ENCODE results near the gene DYNLT2B. TPM values are rescaled to one million over a fixed set of nuclear protein-coding genes. Genes with fewer than 3 reads are reported as not detected.
"Not testable (repeated sequence)": the region's sequence is repeated elsewhere in the genome, so short reads cannot be mapped to it uniquely, and the experiment has no call there.

Gene DYNLT2B
- total and polyA plus RNA-seq, 4 donors: 1.1 to 3.7 (median 2.9) TPM

DNA sequence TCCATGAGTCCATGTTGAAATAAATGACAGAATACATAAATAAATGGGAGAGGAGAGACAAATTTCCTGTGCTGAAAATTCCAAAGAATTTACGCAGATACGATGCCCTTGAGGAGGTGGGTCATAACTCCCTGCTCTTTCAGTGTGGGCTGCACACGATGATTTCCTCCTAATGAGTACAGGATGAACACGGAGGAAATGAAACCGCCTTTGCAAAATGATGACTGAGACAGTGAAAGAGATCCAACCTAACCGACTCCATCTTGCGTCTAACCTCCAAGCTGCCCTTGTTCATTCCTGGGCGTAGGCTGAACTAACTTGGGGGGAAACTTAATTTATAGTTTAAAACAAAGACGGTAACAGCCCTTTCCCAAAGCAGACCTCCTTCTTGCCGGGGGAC lies 15.5 kb downstream of the DYNLT2B start:
- H3K27ac ChIP-seq (ENCODE audit: low read depth in 1 of 2, low read length in 2 of 2); H3K4me1 ChIP-seq (ENCODE audit: control insufficient read depth in 4 of 4, insufficient read depth in 4 of 4, low read length in 3 of 4); H3K9me3 ChIP-seq (ENCODE audit: control insufficient read depth in 4 of 4, low read length in 3 of 4); H3K36me3 ChIP-seq (ENCODE audit: control insufficient read depth in 4 of 4, insufficient read depth in 3 of 4, low read depth in 1 of 4, low read length in 3 of 4); H3K4me3 ChIP-seq (ENCODE audit: low read depth in 1 of 3, low read length in 3 of 3); H3K9ac ChIP-seq (ENCODE audit: low read depth in 1 of 2, low read length in 2 of 2); H3K27me3 ChIP-seq (ENCODE audit: control insufficient read depth in 4 of 4, insufficient read depth in 4 of 4, low read length in 3 of 4); DNase-seq (ENCODE audit: low spot score): not testable (repeated sequence)
- WGBS: 73% methylated on average over 7 of the region's 10 CpGs

DNA sequence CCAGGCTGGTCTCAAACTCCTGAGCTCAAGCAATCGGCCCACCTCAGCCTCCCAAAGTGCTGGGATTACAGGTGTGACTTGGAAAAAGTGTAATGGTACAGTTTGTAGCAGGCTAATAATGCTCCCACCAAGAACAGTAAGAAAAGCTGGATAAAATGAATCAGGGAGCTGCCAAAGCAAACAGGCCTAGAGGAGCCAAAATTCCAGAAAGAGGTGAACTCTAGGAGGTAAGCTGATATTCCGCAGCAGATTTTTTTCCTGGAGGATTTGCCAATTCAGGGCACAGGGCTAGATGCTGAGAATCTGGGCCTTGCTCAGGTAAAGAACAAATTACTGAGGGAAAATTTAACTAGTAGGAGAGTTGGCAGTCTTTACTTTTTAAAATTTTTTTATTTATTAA lies 19.5 kb downstream of the DYNLT2B start:
- Histone ChIP-seq H3K36me3 (ENCODE audit: control insufficient read depth in 4 of 4, insufficient read depth in 3 of 4, low read depth in 1 of 4, low read length in 3 of 4) (no peaks in the 10 kb centered on the region), H3K4me1 (ENCODE audit: control insufficient read depth in 4 of 4, insufficient read depth in 4 of 4, low read length in 3 of 4) (peaks cover 0 to 4% (median under 1%) of the 10 kb centered on the region in 4 donors), H3K4me3 (ENCODE audit: low read depth in 1 of 3, low read length in 3 of 3) (no peak overlapping the region), H3K9ac (ENCODE audit: low read depth in 1 of 2, low read length in 2 of 2) (no peak overlapping the region), H3K27me3 (ENCODE audit: control insufficient read depth in 4 of 4, insufficient read depth in 4 of 4, low read length in 3 of 4) (no peaks in the 10 kb centered on the region), H3K27ac (ENCODE audit: low read depth in 1 of 2, low read length in 2 of 2) (no peak overlapping the region), H3K9me3 (ENCODE audit: control insufficient read depth in 4 of 4, low read length in 3 of 4) (no peaks in the 10 kb centered on the region)
- DNase-seq (ENCODE audit: low spot score): no peak
- TF ChIP-seq FOXA1 (IDR thresholded peaks at IDR 0.05) (no peak), FOXA2 (IDR thresholded peaks at IDR 0.05) (no peak), GABPA (IDR thresholded peaks at IDR 0.05 in 1 of 2, conservative IDR thresholded peaks at IDR 0.05 in 1 of 2) (no peak), HNF4G (IDR thresholded peaks at IDR 0.05) (no peak), SP1 (IDR thresholded peaks at IDR 0.05) (no peak), JUND (IDR thresholded peaks at IDR 0.05) (no peak)
- TF ChIP-seq, protein P1, sequence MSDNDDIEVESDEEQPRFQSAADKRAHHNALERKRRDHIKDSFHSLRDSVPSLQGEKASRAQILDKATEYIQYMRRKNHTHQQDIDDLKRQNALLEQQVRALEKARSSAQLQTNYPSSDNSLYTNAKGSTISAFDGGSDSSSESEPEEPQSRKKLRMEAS (IDR thresholded peaks at IDR 0.05): no peak
- TF ChIP-seq, protein P2, sequence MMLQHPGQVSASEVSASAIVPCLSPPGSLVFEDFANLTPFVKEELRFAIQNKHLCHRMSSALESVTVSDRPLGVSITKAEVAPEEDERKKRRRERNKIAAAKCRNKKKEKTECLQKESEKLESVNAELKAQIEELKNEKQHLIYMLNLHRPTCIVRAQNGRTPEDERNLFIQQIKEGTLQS (IDR thresholded peaks at IDR 0.05): no peak
- TF ChIP-seq, protein P3, sequence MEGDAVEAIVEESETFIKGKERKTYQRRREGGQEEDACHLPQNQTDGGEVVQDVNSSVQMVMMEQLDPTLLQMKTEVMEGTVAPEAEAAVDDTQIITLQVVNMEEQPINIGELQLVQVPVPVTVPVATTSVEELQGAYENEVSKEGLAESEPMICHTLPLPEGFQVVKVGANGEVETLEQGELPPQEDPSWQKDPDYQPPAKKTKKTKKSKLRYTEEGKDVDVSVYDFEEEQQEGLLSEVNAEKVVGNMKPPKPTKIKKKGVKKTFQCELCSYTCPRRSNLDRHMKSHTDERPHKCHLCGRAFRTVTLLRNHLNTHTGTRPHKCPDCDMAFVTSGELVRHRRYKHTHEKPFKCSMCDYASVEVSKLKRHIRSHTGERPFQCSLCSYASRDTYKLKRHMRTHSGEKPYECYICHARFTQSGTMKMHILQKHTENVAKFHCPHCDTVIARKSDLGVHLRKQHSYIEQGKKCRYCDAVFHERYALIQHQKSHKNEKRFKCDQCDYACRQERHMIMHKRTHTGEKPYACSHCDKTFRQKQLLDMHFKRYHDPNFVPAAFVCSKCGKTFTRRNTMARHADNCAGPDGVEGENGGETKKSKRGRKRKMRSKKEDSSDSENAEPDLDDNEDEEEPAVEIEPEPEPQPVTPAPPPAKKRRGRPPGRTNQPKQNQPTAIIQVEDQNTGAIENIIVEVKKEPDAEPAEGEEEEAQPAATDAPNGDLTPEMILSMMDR (IDR thresholded peaks at IDR 0.05; ENCODE audit: low read depth, low read length, missing input control): no peak
- 66% methylated on average over 2 of the region's 2 CpGs for WGBS

DNA sequence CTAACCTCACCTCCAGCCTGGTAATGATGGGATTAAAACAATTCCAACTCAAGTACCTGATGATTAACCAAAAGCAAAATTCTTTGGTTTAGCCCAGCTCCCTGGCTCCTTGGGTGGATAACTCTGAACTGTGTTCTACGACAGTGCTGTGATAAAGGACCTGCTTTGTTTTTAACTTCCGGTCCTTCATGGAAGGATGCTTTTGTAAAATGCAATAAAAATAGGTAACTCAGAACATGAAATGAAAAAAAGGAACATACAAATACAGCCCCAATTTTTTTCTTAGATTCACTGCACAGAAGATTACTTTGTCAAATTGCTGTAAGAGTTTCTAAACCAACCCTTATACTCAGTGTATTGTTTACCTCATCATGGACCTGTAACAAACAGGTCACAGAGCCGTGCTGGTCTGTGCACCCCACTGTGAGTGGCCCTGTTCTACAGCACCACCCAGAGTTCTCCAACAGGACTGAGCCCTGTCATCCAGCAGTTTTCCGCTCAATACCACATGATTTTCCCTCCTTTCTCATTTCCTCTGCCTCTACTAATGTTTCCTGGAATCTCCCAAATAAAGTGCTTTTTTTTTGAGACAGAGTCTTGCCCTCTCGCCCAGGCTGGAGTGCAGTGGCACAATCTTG lies 25.6 kb downstream of the DYNLT2B start:
- no peak overlapping the region for H3K9ac ChIP-seq (ENCODE audit: low read depth in 1 of 2, low read length in 2 of 2)
- DNase-seq (ENCODE audit: low spot score): no peak
- no peak for TF ChIP-seq FOXA2 (IDR thresholded peaks at IDR 0.05)
- no peak for TF ChIP-seq EGR1 (IDR thresholded peaks at IDR 0.05; ENCODE audit: low read depth in 2 of 2)
- no peak for TF ChIP-seq NR2F2 (IDR thresholded peaks at IDR 0.05)
- TF ChIP-seq, protein P4, sequence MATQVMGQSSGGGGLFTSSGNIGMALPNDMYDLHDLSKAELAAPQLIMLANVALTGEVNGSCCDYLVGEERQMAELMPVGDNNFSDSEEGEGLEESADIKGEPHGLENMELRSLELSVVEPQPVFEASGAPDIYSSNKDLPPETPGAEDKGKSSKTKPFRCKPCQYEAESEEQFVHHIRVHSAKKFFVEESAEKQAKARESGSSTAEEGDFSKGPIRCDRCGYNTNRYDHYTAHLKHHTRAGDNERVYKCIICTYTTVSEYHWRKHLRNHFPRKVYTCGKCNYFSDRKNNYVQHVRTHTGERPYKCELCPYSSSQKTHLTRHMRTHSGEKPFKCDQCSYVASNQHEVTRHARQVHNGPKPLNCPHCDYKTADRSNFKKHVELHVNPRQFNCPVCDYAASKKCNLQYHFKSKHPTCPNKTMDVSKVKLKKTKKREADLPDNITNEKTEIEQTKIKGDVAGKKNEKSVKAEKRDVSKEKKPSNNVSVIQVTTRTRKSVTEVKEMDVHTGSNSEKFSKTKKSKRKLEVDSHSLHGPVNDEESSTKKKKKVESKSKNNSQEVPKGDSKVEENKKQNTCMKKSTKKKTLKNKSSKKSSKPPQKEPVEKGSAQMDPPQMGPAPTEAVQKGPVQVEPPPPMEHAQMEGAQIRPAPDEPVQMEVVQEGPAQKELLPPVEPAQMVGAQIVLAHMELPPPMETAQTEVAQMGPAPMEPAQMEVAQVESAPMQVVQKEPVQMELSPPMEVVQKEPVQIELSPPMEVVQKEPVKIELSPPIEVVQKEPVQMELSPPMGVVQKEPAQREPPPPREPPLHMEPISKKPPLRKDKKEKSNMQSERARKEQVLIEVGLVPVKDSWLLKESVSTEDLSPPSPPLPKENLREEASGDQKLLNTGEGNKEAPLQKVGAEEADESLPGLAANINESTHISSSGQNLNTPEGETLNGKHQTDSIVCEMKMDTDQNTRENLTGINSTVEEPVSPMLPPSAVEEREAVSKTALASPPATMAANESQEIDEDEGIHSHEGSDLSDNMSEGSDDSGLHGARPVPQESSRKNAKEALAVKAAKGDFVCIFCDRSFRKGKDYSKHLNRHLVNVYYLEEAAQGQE (IDR thresholded peaks at IDR 0.05): no peak
- TF ChIP-seq, protein P2 (IDR thresholded peaks at IDR 0.05): no peak
- no peak for TF ChIP-seq SP1 (IDR thresholded peaks at IDR 0.05)
- TF ChIP-seq, protein P1 (IDR thresholded peaks at IDR 0.05): no peak
- TF ChIP-seq RAD21 (IDR thresholded peaks at IDR 0.05): peak in 1 of 2 donors; percentile 21
- 86% methylated on average over 5 of the region's 5 CpGs for WGBS
- no peaks in the 10 kb centered on the region for H3K9me3 ChIP-seq (ENCODE audit: control insufficient read depth in 4 of 4, low read length in 3 of 4)
- no peaks in the 10 kb centered on the region for H3K27me3 ChIP-seq (ENCODE audit: control insufficient read depth in 4 of 4, insufficient read depth in 4 of 4, low read length in 3 of 4)
- no peak overlapping the region for H3K4me3 ChIP-seq (ENCODE audit: low read depth in 1 of 3, low read length in 3 of 3)
- no peaks in the 10 kb centered on the region for H3K36me3 ChIP-seq (ENCODE audit: control insufficient read depth in 4 of 4, insufficient read depth in 3 of 4, low read depth in 1 of 4, low read length in 3 of 4)
- peaks cover 0 to 6% (median 0%) of the 10 kb centered on the region in 4 donors for H3K4me1 ChIP-seq (ENCODE audit: control insufficient read depth in 4 of 4, insufficient read depth in 4 of 4, low read length in 3 of 4)
- no peak overlapping the region for H3K27ac ChIP-seq (ENCODE audit: low read depth in 1 of 2, low read length in 2 of 2)

All from liver (tissue), 9 donors.